ENCODE measurements around the gene SLC45A3. TPM values are rescaled to one million over a fixed set of nuclear protein-coding genes. Genes with fewer than 3 reads are reported as not detected.
A peak's percentile ranks its signal among the peaks of the same experiment; 100 is the strongest.

The SLC45A3 gene
- total and polyA plus RNA-seq, 4 donors = 5.3 to 9.9 (median 5.7) TPM

DNA sequence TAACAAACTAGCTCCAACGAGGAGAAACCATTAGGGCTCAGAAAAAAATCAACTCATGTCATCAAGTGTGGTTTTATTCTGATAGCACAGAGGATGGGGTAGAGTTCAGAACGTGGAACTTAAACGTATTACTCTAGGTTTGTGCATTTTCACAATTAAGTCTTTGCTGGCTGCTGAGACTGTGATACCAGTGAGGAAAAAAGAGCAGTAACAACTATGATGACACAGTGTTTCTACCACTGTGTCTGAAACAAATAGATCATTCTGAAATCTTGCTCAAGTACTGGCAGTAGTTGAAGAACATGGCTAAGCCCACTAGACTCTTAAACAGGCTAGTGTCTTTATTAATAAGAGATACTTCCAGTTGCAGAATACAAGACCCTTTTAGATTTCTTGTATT is 38.7 kb upstream of the SLC45A3 start (continued):
- TF ChIP-seq, protein P1, sequence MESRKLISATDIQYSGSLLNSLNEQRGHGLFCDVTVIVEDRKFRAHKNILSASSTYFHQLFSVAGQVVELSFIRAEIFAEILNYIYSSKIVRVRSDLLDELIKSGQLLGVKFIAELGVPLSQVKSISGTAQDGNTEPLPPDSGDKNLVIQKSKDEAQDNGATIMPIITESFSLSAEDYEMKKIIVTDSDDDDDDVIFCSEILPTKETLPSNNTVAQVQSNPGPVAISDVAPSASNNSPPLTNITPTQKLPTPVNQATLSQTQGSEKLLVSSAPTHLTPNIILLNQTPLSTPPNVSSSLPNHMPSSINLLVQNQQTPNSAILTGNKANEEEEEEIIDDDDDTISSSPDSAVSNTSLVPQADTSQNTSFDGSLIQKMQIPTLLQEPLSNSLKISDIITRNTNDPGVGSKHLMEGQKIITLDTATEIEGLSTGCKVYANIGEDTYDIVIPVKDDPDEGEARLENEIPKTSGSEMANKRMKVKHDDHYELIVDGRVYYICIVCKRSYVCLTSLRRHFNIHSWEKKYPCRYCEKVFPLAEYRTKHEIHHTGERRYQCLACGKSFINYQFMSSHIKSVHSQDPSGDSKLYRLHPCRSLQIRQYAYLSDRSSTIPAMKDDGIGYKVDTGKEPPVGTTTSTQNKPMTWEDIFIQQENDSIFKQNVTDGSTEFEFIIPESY (IDR thresholded peaks at IDR 0.05) = no peak

DNA sequence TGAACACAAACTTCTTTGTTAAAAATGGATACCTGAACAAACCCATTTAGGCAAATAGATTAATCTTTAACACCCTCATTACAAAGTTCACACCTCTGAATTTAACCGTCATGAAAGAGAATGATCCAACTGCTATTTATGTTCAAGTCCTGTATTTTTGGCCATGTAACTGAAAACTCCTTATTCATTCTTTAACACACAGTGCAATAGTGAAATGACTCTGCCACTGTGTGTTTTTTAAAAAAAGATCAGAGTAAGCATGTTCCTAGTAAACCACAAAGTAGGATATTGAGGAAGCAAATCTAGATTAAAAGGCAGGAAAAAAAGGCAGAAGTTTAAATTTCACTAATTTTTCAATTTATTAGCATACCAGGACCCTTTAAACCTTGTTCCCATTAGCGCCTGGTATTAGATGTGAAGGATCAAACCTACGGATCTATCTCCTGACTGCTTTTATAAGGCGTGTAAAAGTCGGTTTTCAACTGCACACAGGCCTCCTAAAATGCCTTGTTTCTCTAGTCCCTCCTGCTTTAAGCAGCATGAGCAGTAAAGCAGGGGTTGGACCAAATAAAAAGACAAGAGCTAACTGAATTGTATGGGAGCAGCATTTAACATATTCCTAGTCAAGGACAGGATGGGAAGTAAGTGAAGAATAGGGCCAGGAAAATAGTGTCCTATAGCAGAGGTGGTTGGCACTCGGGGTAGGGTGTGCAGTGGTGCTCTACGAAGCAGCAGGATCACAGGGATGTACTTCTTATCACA is 36.2 kb upstream of the SLC45A3 start:
- Histone ChIP-seq H3K27ac (ENCODE audit: low read depth in 1 of 2, low read length in 2 of 2) (peak overlapping the region; percentile 70 to 91), H3K36me3 (ENCODE audit: control insufficient read depth in 4 of 4, insufficient read depth in 3 of 4, low read depth in 1 of 4, low read length in 3 of 4) (peaks cover 2 to 35% (median 19%) of the 10 kb centered on the region in 4 donors), H3K4me3 (ENCODE audit: low read depth in 1 of 3, low read length in 3 of 3) (no peak overlapping the region), H3K4me1 (ENCODE audit: control insufficient read depth in 4 of 4, insufficient read depth in 4 of 4, low read length in 3 of 4) (peaks cover 9 to 54% (median 45%) of the 10 kb centered on the region in 4 donors), H3K9ac (ENCODE audit: low read depth in 1 of 2, low read length in 2 of 2) (peak overlapping the region in 1 of 2 donors; percentile 40), H3K27me3 (ENCODE audit: control insufficient read depth in 4 of 4, insufficient read depth in 4 of 4, low read length in 3 of 4) (no peaks in the 10 kb centered on the region), H3K9me3 (ENCODE audit: control insufficient read depth in 4 of 4, low read length in 3 of 4) (no peaks in the 10 kb centered on the region)
- 71% methylated on average over 7 of the region's 7 CpGs for WGBS
- TF ChIP-seq FOXA1 (IDR thresholded peaks at IDR 0.05) (no peak), HNF4A (conservative IDR thresholded peaks at IDR 0.05) (peak; percentile 11 to 15)
- no peak for DNase-seq (ENCODE audit: low spot score)

DNA sequence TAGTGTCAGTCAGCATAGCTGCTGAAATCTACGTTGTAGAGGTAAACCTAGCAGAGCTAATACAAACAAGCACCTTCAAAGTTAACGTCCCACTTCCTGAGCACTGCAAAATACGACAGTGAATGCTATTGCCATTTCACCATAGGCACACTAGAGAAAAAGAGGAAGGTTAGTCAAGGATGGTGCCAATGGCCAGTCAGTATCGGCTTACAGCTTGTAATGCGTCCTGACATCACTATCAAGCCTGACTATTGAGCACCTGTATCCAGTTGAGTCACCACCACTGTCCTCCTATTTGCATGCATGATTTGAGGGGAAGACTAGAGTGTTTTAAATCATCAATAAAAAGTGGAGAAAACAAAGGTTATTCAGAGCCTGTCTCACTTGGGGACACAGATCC is 35.3 kb upstream of the SLC45A3 start:
- Histone ChIP-seq H3K27ac (ENCODE audit: low read depth in 1 of 2, low read length in 2 of 2) (peak overlapping the region; percentile 87 to 91), H3K4me3 (ENCODE audit: low read depth in 1 of 3, low read length in 3 of 3) (no peak overlapping the region), H3K9ac (ENCODE audit: low read depth in 1 of 2, low read length in 2 of 2) (no peak overlapping the region), H3K36me3 (ENCODE audit: control insufficient read depth in 4 of 4, insufficient read depth in 3 of 4, low read depth in 1 of 4, low read length in 3 of 4) (peaks cover 2 to 32% (median 17%) of the 10 kb centered on the region in 4 donors), H3K4me1 (ENCODE audit: control insufficient read depth in 4 of 4, insufficient read depth in 4 of 4, low read length in 3 of 4) (peaks cover 9 to 64% (median 54%) of the 10 kb centered on the region in 4 donors), H3K9me3 (ENCODE audit: control insufficient read depth in 4 of 4, low read length in 3 of 4) (no peaks in the 10 kb centered on the region), H3K27me3 (ENCODE audit: control insufficient read depth in 4 of 4, insufficient read depth in 4 of 4, low read length in 3 of 4) (no peaks in the 10 kb centered on the region)
- TF ChIP-seq FOXA2 (IDR thresholded peaks at IDR 0.05) = no peak
- no peak for TF ChIP-seq JUND (IDR thresholded peaks at IDR 0.05)
- TF ChIP-seq YY1 (IDR thresholded peaks at IDR 0.05) = no peak
- WGBS = 65% methylated on average over 5 of the region's 5 CpGs
- DNase-seq (ENCODE audit: low spot score) = no peak

DNA sequence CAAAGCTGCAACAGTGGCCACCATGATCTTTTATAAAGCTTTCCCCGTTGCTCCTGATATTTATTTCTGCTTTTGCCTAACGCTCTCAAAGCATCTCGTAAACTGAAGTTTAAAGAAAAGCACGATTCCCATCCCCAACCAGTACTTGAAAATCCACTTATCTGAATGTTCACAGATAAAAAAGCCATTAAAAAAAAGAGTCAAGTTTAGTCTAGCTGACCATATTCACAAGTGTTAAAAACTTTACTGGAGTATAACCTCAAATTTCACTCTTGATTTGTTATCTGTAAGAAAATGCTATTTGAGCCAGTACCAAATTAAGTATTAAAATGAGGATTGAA is 34.6 kb upstream of the SLC45A3 start:
- Histone ChIP-seq H3K9me3 (ENCODE audit: control insufficient read depth in 4 of 4, low read length in 3 of 4) (no peaks in the 10 kb centered on the region), H3K36me3 (ENCODE audit: control insufficient read depth in 4 of 4, insufficient read depth in 3 of 4, low read depth in 1 of 4, low read length in 3 of 4) (peaks cover 2 to 26% (median 12%) of the 10 kb centered on the region in 4 donors), H3K27me3 (ENCODE audit: control insufficient read depth in 4 of 4, insufficient read depth in 4 of 4, low read length in 3 of 4) (no peaks in the 10 kb centered on the region), H3K27ac (ENCODE audit: low read depth in 1 of 2, low read length in 2 of 2) (peak overlapping the region; percentile 87 to 91), H3K9ac (ENCODE audit: low read depth in 1 of 2, low read length in 2 of 2) (peak overlapping the region in 1 of 2 donors; percentile 56), H3K4me1 (ENCODE audit: control insufficient read depth in 4 of 4, insufficient read depth in 4 of 4, low read length in 3 of 4) (peaks cover 9 to 71% (median 60%) of the 10 kb centered on the region in 4 donors), H3K4me3 (ENCODE audit: low read depth in 1 of 3, low read length in 3 of 3) (no peak overlapping the region)
- TF ChIP-seq HNF4A (conservative IDR thresholded peaks at IDR 0.05) (no peak), FOXA1 (IDR thresholded peaks at IDR 0.05) (no peak), RAD21 (IDR thresholded peaks at IDR 0.05) (no peak), NR2F2 (IDR thresholded peaks at IDR 0.05) (no peak), YY1 (IDR thresholded peaks at IDR 0.05) (no peak), HNF4G (IDR thresholded peaks at IDR 0.05) (no peak), JUND (IDR thresholded peaks at IDR 0.05) (no peak), TAF1 (conservative IDR thresholded peaks at IDR 0.05) (no peak)
- TF ChIP-seq, protein P2, sequence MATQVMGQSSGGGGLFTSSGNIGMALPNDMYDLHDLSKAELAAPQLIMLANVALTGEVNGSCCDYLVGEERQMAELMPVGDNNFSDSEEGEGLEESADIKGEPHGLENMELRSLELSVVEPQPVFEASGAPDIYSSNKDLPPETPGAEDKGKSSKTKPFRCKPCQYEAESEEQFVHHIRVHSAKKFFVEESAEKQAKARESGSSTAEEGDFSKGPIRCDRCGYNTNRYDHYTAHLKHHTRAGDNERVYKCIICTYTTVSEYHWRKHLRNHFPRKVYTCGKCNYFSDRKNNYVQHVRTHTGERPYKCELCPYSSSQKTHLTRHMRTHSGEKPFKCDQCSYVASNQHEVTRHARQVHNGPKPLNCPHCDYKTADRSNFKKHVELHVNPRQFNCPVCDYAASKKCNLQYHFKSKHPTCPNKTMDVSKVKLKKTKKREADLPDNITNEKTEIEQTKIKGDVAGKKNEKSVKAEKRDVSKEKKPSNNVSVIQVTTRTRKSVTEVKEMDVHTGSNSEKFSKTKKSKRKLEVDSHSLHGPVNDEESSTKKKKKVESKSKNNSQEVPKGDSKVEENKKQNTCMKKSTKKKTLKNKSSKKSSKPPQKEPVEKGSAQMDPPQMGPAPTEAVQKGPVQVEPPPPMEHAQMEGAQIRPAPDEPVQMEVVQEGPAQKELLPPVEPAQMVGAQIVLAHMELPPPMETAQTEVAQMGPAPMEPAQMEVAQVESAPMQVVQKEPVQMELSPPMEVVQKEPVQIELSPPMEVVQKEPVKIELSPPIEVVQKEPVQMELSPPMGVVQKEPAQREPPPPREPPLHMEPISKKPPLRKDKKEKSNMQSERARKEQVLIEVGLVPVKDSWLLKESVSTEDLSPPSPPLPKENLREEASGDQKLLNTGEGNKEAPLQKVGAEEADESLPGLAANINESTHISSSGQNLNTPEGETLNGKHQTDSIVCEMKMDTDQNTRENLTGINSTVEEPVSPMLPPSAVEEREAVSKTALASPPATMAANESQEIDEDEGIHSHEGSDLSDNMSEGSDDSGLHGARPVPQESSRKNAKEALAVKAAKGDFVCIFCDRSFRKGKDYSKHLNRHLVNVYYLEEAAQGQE (IDR thresholded peaks at IDR 0.05) = no peak
- TF ChIP-seq, protein P1 (IDR thresholded peaks at IDR 0.05) = no peak
- TF ChIP-seq, protein P3, sequence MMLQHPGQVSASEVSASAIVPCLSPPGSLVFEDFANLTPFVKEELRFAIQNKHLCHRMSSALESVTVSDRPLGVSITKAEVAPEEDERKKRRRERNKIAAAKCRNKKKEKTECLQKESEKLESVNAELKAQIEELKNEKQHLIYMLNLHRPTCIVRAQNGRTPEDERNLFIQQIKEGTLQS (IDR thresholded peaks at IDR 0.05) = no peak
- 89% methylated on average over 4 of the region's 4 CpGs for WGBS
- DNase-seq (ENCODE audit: low spot score) = no peak

All from liver (tissue), 9 donors.